H1 (cell line): ENCODE measurements around the gene RAB44. TPM values are rescaled to one million over a fixed set of nuclear protein-coding genes. Genes with fewer than 3 reads are reported as not detected.

ENCODE experiments used
- EGR1 ChIP-seq: IDR thresholded peaks from 2 replicates; pipeline ENCODE4 v1.6.1; 2011; ENCODE audit warnings: low read depth, low read length, borderline replicate concordance
- GTF2F1 ChIP-seq: IDR thresholded peaks from 2 replicates; pipeline ENCODE4 v1.6.1; 2012; ENCODE audit warnings: low read depth, low read length, improper control_type of control experiment, borderline replicate concordance
- JUN ChIP-seq: IDR thresholded peaks from 2 replicates; pipeline ENCODE4 v1.6.1; 2011; ENCODE audit warnings: low read depth, mild to moderate bottlenecking, improper control_type of control experiment, low read length
- RFX5 ChIP-seq: IDR thresholded peaks from 2 replicates; pipeline ENCODE4 v1.6.1; 2011; ENCODE audit warnings: low read depth, low read length, improper control_type of control experiment, borderline replicate concordance
- RXRA ChIP-seq: IDR thresholded peaks from 2 replicates; pipeline ENCODE4 v1.6.1; 2011; ENCODE audit warnings: low read depth, mild to moderate bottlenecking, low read length, moderate library complexity; ENCODE audit not compliant: insufficient read depth
- USF2 ChIP-seq: IDR thresholded peaks from 2 replicates; pipeline ENCODE4 v1.6.1; 2011; ENCODE audit warnings: low read length, improper control_type of control experiment
- polyA plus RNA-seq, 7 experiments: library from polyadenylated mRNA; depleted of rRNA in 3 of 7; stranded (reverse) in 5 of 7; unstranded in 2 of 7; fragments of >200 nt in 5 of 7; fragments of 200-250 nt in 2 of 7; gene quantifications; 1 replicate in 5 of 7; 2 replicates in 1 of 7; 4 replicates in 1 of 7; pipeline versions ENCODE4 v1.2.1 to v1.2.3, GENCODE V29; 2011 to 2013; ENCODE audit warnings: missing spikeins in 2 of 7, mixed read lengths in 2 of 7
- total RNA-seq: library from RNA; stranded (reverse); fragmentation: NEBNext Ultra II Directional; extraction: Animal tissue kit (Norgen Biotek cat#: 25700); gene quantifications from 2 replicates; pipeline ENCODE4 v1.2.1, GENCODE V29; 2021

RAB44 gene
- total and polyA plus RNA-seq, 2 of the 8 experiments (the other 6 are each of a cell fraction or from before 2014, with no cell fraction given) = 0.02 TPM; not detected in 1

GRCh38 chr6:36757206-36757605 is 59.6 kb downstream of the RAB44 start (continued):
- TF ChIP-seq RXRA (no peak), USF2 (no peak), JUN (no peak), EGR1 (no peak), GTF2F1 (no peak), RFX5 (no peak)
